ENCODE measurements around the gene CUX1.
"Not testable (repeated sequence)": the region's sequence is repeated elsewhere in the genome, so short reads cannot be mapped to it uniquely, and the experiment has no call there.

CUX1 gene

DNA sequence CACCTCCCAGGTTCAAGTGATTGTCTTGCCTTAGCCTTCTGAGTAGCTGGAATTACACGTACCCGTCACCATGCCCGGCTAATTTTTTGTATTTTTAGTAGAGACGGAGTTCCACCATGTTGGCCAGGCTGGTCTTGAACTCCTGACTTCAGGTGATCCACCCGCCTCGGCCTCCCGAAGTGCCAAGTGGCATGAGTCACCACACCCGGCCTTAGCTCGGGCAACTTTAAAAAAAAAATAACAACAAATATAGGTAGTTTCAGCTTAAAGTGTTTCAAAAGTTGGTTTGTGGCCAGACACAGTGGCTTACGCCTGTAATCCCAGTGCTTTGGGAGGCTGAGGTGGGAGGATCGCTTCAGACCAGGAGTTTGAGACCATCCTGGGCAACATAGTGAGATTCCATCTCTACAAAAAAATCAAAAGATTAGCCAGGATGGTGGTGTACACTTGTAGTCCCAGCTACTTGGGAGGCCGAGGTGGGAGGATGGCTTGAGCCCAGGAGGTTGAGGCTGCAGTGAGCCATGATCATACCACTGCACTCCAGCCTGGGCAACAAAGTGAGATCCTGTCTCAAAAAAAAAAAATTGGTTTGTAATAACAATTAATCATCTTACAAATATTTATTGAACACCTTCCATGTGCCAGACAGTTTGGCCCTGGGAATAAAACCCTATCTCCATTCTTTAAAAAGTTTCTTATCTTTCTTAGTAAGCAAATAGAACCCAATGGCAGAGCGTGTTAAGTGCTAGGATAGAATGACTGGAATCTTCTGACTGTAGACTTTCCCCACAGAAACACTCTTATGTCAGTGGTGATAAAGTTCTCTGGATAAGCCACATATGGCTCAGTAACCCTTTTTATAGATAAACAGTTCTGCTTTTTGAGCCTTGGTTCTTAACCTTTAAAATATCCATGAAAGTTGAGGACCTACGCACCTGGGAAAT, 104.4 kb downstream of the CUX1 start:
- DNase-seq = not testable (repeated sequence)

DNA sequence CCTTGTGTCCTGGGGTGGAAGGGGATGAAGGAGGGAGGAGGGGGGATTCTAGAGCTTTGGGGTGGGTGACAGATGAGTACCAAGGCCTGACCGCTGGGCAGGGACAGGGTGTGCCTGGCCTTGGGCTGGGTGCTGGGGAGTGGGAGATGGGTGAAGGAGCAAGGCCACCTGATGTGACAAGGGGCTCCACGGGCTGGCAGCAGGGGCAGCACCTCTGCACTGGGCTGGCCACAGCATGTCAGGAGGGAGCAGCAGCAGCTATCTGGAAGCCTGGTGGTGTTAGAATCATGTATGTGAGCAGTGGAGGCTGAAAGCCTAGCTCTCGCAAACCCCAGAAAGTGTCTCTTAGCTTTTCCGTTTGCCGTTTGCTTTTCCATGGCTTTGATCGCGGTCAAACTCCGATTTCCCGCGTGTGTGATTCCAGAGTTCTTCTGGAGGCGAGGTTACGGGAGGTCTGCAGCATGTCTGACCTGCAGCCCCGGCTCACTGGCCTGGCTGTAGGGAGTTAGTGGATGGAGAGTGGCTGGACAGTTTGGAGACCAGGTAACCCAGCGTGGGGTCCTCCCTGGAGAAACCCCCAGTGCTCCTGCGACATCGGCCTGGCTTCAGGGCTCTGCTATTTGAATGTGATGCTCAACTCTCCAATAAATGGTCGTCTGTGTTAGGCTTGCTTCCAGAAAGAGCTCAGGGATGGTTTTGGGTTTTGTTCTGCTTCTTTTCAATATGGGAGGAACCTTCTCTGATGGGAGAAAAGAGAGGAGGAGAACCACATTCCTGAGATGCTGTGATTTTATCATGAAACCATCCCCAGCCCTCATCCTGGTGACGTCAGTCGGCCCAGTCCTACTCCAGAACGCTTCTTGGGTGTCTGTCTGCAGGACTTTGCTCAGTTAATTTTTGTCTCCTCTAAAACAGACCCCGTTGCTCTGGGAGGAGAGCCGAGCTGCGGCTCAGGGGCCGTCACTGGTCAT, 105.5 kb downstream of the CUX1 start:
- DNase-seq = no peak

DNA sequence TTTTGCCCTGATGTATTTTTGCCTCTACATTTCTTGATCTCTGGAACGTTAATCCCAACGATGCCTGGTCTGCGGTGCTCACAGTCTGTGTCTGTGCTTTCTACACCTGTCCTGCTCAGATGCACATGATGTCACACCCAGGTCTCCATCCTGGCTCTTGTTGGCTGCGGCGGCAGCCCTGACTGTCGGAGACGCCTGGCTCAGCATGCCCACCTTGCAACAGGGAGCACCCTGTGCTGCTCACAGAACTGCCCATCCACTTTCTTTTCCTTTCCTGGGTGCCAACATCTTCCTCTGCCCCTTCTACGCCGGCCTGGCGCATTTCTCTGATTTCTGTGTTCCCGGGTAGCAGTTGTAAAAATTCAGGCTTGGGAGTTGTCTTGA, 106.2 kb downstream of the CUX1 start:
- no peak for DNase-seq

DNA sequence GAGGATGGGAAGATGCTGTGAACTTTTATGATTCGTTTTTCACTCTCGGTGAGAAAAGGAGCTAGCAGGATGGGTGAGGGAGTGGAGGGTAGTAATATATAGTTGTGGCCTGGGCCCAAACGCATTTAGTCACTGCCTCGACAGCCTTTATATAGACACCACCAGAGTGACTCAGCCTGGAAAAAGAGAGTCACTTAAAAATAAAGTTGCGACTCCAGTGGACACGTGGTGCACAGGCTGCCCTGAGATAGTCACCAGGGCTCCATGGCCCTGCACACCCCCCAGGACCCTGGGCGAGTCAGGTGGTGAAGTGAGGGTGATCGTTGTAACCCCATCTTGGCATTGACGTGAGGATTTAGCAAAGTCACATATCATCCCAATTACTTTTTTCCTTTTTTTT, 106.7 kb downstream of the CUX1 start:
- DNase-seq = no peak

DNA sequence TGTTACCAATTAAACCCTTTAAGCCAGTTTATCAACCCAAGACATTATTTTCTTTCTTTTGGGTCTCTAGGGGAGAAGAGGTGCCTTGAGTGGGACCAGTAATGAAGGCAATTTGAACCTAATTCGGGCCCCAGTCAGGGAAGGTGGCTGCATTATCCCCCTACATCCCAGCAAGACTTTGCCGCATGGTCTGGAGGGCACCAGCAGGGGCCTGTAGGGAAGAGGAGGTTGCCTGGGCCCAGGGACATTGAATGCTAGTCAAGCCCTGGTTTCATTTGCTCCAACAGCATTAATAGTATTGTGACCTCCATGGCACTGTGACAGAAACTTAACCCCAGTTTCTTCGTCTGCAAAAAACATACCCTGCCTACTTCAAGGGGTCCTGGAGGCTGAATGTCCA, 108.8 kb downstream of the CUX1 start:
- no peak for DNase-seq

DNA sequence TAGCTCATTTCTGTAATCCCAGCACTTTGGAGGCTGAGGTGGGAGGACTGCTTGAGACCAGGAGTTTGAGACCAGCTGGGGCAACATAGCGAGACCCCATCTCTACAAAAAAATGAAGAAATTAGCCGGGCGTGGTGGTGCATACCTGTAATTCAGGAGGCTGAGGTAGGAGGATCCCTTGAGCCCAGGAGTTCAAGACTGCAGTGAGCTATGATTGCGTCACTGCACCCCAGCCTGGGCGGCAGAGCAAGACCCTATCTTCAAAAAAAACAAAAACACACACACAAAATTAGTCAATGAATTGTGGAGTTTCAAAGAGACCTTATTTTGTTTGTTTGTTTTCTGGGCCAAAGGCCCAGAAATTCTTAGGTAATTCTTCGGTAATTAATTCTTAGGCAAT, 110.0 kb downstream of the CUX1 start:
- no peak for DNase-seq

DNA sequence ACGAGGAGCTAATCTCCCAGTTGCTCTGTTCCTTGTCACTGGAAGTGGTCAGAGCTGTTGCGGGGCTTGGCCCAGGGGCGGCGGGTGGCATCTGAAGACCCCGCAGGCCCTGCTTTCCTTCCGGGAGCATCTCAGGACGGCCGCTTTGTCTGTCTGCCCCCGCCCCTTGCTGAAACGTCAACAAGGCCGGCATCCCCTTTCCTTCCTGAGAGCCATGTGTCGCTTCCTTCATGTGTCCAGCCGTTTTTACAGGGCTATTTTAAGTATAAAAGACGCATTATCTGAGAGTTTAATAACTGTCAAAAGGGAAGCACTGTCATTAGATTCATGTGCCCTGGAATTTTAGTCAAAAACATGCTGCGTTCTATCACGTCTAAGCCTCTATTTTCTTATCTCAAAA, 110.4 kb downstream of the CUX1 start:
- DNase-seq = no peak

GRCh38 chr7:101929256-101929655, 111.8 kb downstream of the CUX1 start:
- DNase-seq = no peak

- DNase-seq = not testable (repeated sequence)
Measured at GRCh38 chr7:101929911-101930310, 112.5 kb downstream of the CUX1 start.

GRCh38 chr7:101932083-101932482, 114.7 kb downstream of the CUX1 start:
- DNase-seq = no peak

GRCh38 chr7:101933028-101933427, 115.6 kb downstream of the CUX1 start:
- DNase-seq = no peak

DNA sequence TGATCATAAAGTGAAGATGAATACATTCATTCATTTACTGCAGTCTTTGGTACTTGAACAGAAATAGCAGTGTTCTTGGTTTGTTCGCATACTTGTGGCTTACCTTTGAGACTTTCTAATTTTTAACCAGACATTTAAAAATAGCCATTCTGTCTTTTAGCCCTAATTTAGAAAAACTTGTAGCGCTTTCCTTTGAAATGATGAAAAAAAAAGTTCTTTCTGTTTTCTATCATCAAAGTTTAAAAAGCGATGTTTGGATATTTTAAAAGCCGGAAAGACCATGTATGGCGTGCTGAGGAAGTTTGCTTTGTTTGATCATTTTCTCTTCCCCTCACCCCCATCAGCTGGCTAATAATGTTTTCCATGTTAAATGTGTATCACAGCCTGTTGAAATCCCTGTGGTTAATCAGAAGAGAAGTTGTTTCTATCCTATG, 116.3 kb downstream of the CUX1 start:
- no peak for DNase-seq

GRCh38 chr7:101934618-101935017, 117.2 kb downstream of the CUX1 start:
- DNase-seq = no peak

- DNase-seq = no peak
Measured at GRCh38 chr7:101935521-101936141, 118.2 kb downstream of the CUX1 start.

GRCh38 chr7:101936223-101936610, 118.8 kb downstream of the CUX1 start:
- DNase-seq = no peak

GRCh38 chr7:101936611-101937231, 119.3 kb downstream of the CUX1 start:
- DNase-seq = no peak

DNA sequence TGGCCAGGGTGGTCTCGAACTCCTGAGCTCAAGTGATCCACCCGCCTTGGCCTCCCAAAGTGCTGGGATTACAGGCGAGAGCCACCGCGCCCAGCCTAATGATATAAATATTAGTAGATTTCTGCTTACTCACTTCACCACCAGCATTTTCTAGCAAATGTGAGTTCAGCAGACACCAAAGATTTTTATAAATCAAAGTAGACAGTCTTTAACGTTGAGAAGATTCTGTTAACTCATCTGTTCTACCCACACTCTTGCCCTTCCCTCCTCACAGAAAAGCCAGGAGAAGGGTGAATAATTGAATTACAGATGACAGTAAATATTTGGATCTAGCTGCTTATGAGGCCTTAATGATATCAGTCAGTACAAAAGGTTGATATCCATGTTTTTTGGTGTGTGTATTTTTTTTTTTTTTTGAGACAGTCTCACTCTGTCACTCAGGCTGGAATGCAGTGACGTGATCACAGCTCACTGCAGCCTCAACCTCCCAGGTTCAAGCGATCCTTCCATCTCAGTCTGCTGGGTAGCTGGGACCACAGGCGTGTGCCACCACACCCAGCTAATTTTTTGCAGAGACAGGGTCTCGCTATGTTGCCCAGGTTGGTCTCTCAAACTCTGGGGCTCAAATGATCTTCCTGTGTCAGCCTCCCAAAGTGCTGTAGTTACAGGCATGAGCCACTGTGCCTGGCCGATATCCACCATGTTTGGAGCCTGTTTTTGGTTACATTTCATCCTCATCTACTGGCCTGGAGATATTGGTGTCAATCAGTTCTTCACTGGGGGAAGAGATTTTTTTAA, 120.5 kb downstream of the CUX1 start:
- DNase-seq = no peak

DNA sequence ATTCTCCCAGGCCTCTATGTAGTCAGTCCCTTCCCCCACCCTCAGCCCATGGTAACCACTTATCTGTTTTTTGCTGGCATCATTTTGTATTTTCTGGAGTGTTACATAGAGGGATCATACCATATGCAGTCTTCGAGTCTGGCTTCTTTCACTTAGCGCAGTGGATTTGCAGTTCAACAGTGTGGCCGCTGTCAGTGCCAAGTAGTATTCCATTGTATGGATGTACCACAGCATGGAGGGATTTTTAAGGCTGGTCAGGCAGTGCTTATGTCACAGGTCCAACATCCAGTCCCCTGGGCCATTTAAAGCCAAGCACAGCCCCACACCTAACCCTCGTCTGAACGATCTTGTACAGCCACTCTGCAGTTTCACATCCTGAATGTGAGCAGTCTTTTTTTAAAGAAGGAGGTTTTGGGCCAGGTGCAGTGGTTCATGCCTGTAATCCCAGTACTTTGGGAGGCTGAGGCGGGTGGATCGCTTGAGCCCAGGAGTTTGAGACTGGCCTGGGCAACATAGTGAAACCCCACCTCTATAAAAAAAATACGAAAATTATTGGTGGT, 121.8 kb downstream of the CUX1 start:
- no peak for DNase-seq

- no peak for DNase-seq
Measured at GRCh38 chr7:101940151-101940550, 122.7 kb downstream of the CUX1 start.

DNA sequence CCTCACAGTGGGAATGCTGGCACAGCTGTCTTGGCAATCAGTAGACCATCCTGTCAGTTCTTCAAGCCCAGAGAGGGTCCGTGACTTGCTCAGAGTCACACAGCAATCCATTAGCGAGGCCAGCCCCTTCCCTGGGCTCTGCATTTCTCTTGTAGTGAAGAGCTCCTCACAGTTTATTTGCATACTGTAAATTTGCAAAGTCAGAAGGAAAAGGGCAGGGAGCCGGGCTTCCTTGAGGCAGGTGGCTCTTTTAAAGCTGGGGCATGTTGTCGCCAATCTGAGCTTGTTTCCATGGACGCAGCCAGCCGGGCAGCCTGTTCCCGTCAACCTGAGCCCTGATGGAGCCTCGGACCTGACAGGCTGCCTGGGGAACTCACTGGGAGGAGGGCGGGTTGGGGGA, 123.4 kb downstream of the CUX1 start:
- DNase-seq = no peak

Data from SHP77 treated with DMSO at 0.1 percent for 48 hours (cell line).